RWPE2 (cell line): Measurements from ENCODE around the gene CELF1.

Experiments
- ATAC-seq: fragments of 200-7000 bp; cut with Tn5 transposase; 3 replicates; pipeline ENCODE4 v1.9.1; 2021; ENCODE audit warnings: low read depth
- DNase-seq: peaks from one replicate; pipeline ENCODE4 v3.0.0-alpha.2; 2020; ENCODE audit warnings: low spot score
- H3K27ac ChIP-seq: fragments of 450-650 bp; 2 replicates; pipeline ENCODE4 v1.5.1; 2017; ENCODE audit warnings: mild to moderate bottlenecking; ENCODE audit not compliant: poor library complexity, severe bottlenecking
- H3K27me3 ChIP-seq: fragments of 250-450 bp; sonication (Bioruptor Pico); 2 replicates; pipeline ENCODE4 v1.5.1; 2021; ENCODE audit warnings: mild to moderate bottlenecking, moderate library complexity; ENCODE audit not compliant: insufficient read depth, poor library complexity, severe bottlenecking
- H3K36me3 ChIP-seq: fragments of 250-450 bp; sonication (Bioruptor Pico); 2 replicates; pipeline ENCODE4 v1.5.1; 2020; ENCODE audit warnings: low read depth, mild to moderate bottlenecking, moderate library complexity
- H3K4me1 ChIP-seq: fragments of 250-450 bp; sonication (Bioruptor Pico); 2 replicates; pipeline ENCODE4 v1.5.1; 2021; ENCODE audit warnings: mild to moderate bottlenecking, moderate library complexity; ENCODE audit not compliant: insufficient read depth, poor library complexity, severe bottlenecking
- H3K4me3 ChIP-seq: fragments of 250-450 bp; sonication (Bioruptor Pico); 2 replicates; pipeline ENCODE4 v1.5.1; 2021; ENCODE audit warnings: mild to moderate bottlenecking, moderate library complexity; ENCODE audit not compliant: severe bottlenecking
- H3K9me3 ChIP-seq: fragments of 250-450 bp; sonication (Bioruptor Pico); 2 replicates; pipeline ENCODE4 v1.5.1; 2021; ENCODE audit warnings: mild to moderate bottlenecking, moderate library complexity; ENCODE audit not compliant: severe bottlenecking
- TF ChIP-seq, protein P1 (sequence below): fragments of 450-650 bp; IDR thresholded peaks from one replicate; pipeline ENCODE4 v1.5.1; 2017; ENCODE audit warnings: mild to moderate bottlenecking, moderate library complexity; ENCODE audit not compliant: poor library complexity, severe bottlenecking

CELF1 gene

DNA sequence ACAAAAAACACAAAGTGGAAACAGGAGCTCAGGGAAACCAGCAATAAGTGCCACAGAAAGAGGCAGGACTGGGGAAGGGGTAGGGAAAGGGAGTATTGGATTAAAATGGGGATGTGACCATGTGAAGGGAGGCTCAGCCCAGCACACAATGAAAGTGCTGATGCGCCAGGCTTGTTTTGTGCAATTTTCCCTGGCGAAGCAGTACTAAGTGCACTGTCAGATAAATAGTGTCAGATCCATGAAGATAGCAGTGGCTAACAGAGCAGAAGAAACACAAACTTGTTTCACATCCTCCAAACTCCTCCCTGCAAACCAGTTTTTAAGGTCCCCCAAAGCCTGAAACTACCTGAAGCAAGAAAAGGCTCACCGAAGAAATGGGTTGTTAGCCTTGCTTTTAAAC lies 53.3 kb downstream of the CELF1 start:
- H3K4me3 ChIP-seq = no peak overlapping the region
- H3K27ac ChIP-seq = no peak overlapping the region
- H3K36me3 ChIP-seq = peaks cover 93% of the 10 kb centered on the region
- ATAC-seq (no peak), DNase-seq (no peak)
- TF ChIP-seq, protein P1, sequence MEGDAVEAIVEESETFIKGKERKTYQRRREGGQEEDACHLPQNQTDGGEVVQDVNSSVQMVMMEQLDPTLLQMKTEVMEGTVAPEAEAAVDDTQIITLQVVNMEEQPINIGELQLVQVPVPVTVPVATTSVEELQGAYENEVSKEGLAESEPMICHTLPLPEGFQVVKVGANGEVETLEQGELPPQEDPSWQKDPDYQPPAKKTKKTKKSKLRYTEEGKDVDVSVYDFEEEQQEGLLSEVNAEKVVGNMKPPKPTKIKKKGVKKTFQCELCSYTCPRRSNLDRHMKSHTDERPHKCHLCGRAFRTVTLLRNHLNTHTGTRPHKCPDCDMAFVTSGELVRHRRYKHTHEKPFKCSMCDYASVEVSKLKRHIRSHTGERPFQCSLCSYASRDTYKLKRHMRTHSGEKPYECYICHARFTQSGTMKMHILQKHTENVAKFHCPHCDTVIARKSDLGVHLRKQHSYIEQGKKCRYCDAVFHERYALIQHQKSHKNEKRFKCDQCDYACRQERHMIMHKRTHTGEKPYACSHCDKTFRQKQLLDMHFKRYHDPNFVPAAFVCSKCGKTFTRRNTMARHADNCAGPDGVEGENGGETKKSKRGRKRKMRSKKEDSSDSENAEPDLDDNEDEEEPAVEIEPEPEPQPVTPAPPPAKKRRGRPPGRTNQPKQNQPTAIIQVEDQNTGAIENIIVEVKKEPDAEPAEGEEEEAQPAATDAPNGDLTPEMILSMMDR = no peak
- H3K9me3 ChIP-seq = no peaks in the 10 kb centered on the region
- no peaks in the 10 kb centered on the region for H3K27me3 ChIP-seq
- peaks cover 7% of the 10 kb centered on the region for H3K4me1 ChIP-seq

GRCh38 chr11:47499161-47499560 lies 53.8 kb downstream of the CELF1 start:
- Histone ChIP-seq H3K9me3 (no peaks in the 10 kb centered on the region), H3K27ac (no peak overlapping the region), H3K36me3 (peaks cover 93% of the 10 kb centered on the region), H3K4me3 (no peak overlapping the region), H3K27me3 (no peaks in the 10 kb centered on the region), H3K4me1 (peaks cover 7% of the 10 kb centered on the region)
- ATAC-seq (no peak), DNase-seq (no peak)
- TF ChIP-seq, protein P1 = no peak

GRCh38 chr11:47498584-47499152 lies 54.3 kb downstream of the CELF1 start:
- no peak for ATAC-seq
- H3K9me3 ChIP-seq = no peaks in the 10 kb centered on the region

GRCh38 chr11:47498149-47498548 lies 54.8 kb downstream of the CELF1 start:
- no peaks in the 10 kb centered on the region for H3K27me3 ChIP-seq
- H3K4me3 ChIP-seq = no peak overlapping the region
- H3K9me3 ChIP-seq = no peaks in the 10 kb centered on the region
- H3K27ac ChIP-seq = no peak overlapping the region
- peaks cover 7% of the 10 kb centered on the region for H3K4me1 ChIP-seq
- H3K36me3 ChIP-seq = peaks cover 93% of the 10 kb centered on the region
- ATAC-seq = no peak
- TF ChIP-seq, protein P1 = no peak
- no peak for DNase-seq

More at GRCh38 chr11:47498584-47499152, 54.3 kb downstream of the CELF1 start:
- DNase-seq = no peak
- Histone ChIP-seq H3K27me3 (no peaks in the 10 kb centered on the region), H3K4me1 (peaks cover 7% of the 10 kb centered on the region), H3K4me3 (no peak overlapping the region), H3K27ac (no peak overlapping the region), H3K36me3 (peaks cover 96% of the 10 kb centered on the region)
- TF ChIP-seq, protein P1 = no peak

DNA sequence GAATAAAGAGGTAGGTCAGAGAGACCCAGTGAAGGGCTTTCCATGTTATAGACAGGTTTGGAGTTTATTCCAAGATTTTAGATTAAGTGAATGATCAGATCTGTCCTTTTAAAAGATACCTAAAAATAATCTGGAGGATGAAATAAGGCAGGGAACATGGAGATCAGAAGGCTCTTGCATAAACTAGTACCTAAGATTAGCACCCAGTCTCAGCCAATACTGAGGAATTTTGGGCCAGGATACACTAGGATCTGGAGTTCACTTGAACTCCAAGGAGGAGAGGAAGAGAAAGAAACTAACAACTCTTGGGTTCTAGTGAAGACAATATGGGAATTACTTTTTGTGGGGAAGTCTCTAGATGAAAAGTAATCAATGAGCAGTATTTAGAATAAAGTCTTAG lies 56.1 kb downstream of the CELF1 start:
- H3K36me3 ChIP-seq = peaks cover 92% of the 10 kb centered on the region
- ATAC-seq (no peak), DNase-seq (no peak)
- H3K27me3 ChIP-seq = no peaks in the 10 kb centered on the region
- H3K4me3 ChIP-seq = no peak overlapping the region
- no peaks in the 10 kb centered on the region for H3K9me3 ChIP-seq
- peaks cover 4% of the 10 kb centered on the region for H3K4me1 ChIP-seq
- H3K27ac ChIP-seq = no peak overlapping the region
- TF ChIP-seq, protein P1 = no peak
